Measurements from ENCODE around the gene RBM15. TPM values are rescaled to one million over a fixed set of nuclear protein-coding genes. Genes with fewer than 3 reads are reported as not detected.

The RBM15 gene
- total RNA-seq, 2 experiments from 2014 or later: 63.4 to 68.1 TPM

GRCh38 chr1:110394493-110394820 lies 55.3 kb downstream of the RBM15 start:
- Mint-ChIP-seq H3K4me1 (no peaks in the 10 kb centered on the region), H3K27me3 (no peaks in the 10 kb centered on the region)

More at GRCh38 chr1:110394493-110394820, 55.3 kb downstream of the RBM15 start:
- Mint-ChIP-seq H3K36me3 (ENCODE audit: low read depth) (peaks cover 30% of the 10 kb centered on the region), H3K9me3 (peaks cover 3% of the 10 kb centered on the region), H3K27ac (no peak overlapping the region), H3K4me3 (no peak overlapping the region)
- DNase-seq: no peak
- POLR2A ChIA-PET: interaction anchor here (0.9 to 1.6 kb wide), 3 partner anchors 11 to 16 kb away, joined by 3 to 8 read pairs (median 3); no protein-coding TSS in a partner anchor
- CTCF ChIA-PET: no interaction called here

Other genes with a start within 250 kb of the RBM15 start
- gene UBL4B, start 226.9 kb upstream of the RBM15 start, total RNA-seq: not detected
- not detected for gene SLC6A17, start 188.9 kb upstream of the RBM15 start, total RNA-seq
- 1 to 10 TPM; 6.8 to 8.1 TPM for gene KCNC4, start 129.1 kb upstream of the RBM15 start, total RNA-seq
- under 1 TPM; 0.35 to 0.55 TPM for gene SLC16A4, start 51.6 kb downstream of the RBM15 start, total RNA-seq
- 100 to 1,000 TPM; 127 to 128 TPM for gene LAMTOR5, start 68.3 kb downstream of the RBM15 start, total RNA-seq
- gene PROK1, start 111.8 kb downstream of the RBM15 start, total RNA-seq: not detected
- not detected for gene KCNA10, start 179.8 kb downstream of the RBM15 start, total RNA-seq